Sigmoid colon (tissue), 4 donors: ENCODE results near the gene ATF6B.

Experiments
- CTCF ChIP-seq, 4 experiments: fragments of 450-650 bp in 3 of 4; fragments of 200-600 bp in 1 of 4; IDR thresholded peaks; one replicate each; pipeline ENCODE4 v1.5.1; 2016 to 2019; ENCODE audit warnings: antibody characterized with exemption in 4 of 4, mild to moderate bottlenecking in 3 of 4, moderate library complexity in 2 of 4
- EP300 ChIP-seq, 4 donors: sonication (generic); formaldehyde crosslinking; IDR thresholded peaks; one replicate each; pipeline ENCODE4 v1.6.1; 2017; ENCODE audit warnings: antibody characterized with exemption in 4 of 4

- no peak for TF ChIP-seq EP300 (IDR thresholded peaks at IDR 0.05)
- no peak for TF ChIP-seq CTCF (IDR thresholded peaks at IDR 0.05)
These were observed 15.5 kb downstream of the ATF6B start for GRCh38 chr6:32112431-32112980.
